Lower leg skin (tissue), 3 donors: ENCODE data around the gene EML4.

Experiments used
- POLR2A ChIP-seq, 2 donors: fragments of 450-650 bp; IDR thresholded peaks; one replicate each; pipeline ENCODE4 v1.6.1; 2016 to 2017; ENCODE audit warnings: antibody characterized with exemption in 2 of 2, mild to moderate bottlenecking in 1 of 2, moderate library complexity in 1 of 2
- TF ChIP-seq, protein P1 (sequence below), 3 donors: fragments of 450-650 bp; IDR thresholded peaks; one replicate each; pipeline ENCODE4 v1.5.1; 2016; ENCODE audit warnings: antibody characterized with exemption in 3 of 3, mild to moderate bottlenecking in 3 of 3, moderate library complexity in 2 of 3

DNA sequence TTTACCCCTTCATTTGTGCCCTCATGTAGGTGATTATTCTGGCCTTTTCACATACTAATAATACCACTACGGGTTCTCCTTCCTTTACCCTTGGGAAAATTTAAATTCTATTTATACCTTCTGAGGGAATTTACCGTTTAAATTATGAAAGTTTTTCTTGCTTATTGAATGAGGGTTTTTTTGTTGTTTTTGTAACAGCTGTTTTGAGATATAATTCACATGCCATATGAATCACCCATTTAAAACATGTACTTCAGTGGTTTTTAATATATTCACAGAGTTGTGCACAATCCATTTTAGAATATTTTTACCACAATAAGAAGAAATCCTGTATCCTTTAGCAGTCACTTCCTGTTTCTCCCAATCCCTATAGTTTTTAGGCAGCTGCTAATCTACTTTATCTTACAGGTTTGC, 54.7 kb downstream of the EML4 start:
- TF ChIP-seq POLR2A (IDR thresholded peaks at IDR 0.05) = no peak
- TF ChIP-seq, protein P1, sequence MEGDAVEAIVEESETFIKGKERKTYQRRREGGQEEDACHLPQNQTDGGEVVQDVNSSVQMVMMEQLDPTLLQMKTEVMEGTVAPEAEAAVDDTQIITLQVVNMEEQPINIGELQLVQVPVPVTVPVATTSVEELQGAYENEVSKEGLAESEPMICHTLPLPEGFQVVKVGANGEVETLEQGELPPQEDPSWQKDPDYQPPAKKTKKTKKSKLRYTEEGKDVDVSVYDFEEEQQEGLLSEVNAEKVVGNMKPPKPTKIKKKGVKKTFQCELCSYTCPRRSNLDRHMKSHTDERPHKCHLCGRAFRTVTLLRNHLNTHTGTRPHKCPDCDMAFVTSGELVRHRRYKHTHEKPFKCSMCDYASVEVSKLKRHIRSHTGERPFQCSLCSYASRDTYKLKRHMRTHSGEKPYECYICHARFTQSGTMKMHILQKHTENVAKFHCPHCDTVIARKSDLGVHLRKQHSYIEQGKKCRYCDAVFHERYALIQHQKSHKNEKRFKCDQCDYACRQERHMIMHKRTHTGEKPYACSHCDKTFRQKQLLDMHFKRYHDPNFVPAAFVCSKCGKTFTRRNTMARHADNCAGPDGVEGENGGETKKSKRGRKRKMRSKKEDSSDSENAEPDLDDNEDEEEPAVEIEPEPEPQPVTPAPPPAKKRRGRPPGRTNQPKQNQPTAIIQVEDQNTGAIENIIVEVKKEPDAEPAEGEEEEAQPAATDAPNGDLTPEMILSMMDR (IDR thresholded peaks at IDR 0.05) = no peak
